Ecto neural progenitor cell (in vitro differentiated cells): ENCODE data around the gene STAG1.
"Not testable (repeated sequence)": the region's sequence is repeated elsewhere in the genome, so short reads cannot be mapped to it uniquely, and the experiment has no call there.

Source experiments
- DNase-seq: peaks from one replicate; pipeline ENCODE4 v3.0.0-alpha.2; 2018; ENCODE audit warnings: low spot score

The STAG1 gene

DNA sequence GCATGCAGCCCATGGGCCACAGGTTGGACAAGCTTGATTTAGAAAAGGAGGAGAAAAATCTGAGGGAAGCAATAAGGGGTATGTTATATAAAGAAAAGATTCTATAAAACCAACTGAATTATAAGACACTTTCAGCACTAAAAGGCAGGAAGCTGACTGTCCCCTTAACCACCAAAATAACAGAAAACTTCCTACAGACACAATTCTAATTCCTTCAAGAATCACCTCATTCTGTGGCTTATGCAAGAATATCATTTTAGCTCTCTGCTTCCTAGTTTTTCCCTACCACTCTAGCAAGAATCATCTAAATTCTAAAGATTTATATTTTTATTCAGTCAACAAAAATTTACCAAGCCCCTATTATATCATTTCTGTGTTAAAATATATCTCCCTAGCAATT, 6.3 kb downstream of the STAG1 start:
- DNase-seq, result no peak

DNA sequence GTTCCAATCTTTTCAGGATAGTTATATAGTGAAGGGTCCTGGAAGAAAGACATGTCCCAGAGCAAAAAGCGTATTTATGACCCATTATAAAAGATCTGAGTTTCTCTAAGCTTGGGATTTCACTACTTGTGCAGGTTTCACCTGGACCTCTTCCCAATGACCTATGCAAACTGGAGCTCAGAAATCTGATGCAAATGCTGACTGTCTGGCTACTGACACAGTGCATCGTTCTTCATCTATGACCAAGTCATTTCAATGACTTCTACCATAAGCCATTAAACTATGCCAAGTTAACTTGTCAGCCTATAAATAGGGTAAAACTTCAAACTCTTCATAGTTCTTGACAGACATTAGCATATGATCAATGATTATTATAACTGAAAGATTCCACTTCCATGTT, 11.1 kb downstream of the STAG1 start:
- DNase-seq, result no peak

DNA sequence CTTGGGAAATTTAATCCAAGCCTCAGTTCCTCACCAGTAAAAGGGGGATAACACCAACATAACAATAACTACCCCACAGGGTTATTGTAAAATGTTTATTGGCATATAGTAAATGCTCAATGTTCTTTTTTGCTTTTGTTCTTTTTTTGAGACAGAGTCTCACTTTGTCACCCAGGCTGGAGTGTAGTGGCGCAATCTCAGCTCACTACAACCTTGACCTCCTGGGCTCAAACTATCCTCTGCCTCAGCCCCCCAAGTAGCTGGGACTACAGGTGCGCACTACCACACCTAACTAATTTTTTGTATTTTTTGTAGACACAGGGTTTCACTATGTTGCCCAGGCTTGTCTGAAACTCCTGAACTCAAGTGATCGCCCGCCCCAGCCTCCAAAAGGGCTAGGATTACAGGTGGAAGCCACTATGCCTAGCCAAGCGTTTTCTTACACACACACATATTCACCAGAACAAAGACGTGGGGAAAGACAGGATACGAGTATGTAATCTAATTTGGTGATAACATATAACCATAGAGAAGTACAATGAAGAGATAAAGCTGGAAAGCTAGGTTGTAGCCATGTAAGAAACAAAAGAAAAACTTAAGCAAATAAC, 11.7 kb downstream of the STAG1 start:
- no peak for DNase-seq

DNA sequence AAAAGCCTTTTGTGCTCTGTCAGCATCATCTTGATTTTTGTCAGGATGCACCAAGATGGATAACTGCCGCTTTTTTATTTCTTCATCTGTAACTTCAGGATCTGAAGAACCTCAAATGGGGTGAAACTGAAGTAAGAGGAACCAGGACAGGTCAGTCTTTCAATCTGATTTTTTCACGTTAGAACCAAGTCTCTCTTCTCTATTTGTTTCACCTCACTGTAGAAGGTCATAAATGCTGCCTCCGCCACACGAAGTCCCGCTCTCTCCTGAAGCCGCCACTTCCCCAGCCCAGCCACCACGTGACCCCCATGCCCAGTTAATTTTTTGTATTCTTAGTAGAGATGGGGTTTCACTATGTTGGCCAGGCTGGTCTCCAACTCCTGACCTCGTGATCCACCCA, 15.2 kb downstream of the STAG1 start:
- not testable (repeated sequence) for DNase-seq

DNA sequence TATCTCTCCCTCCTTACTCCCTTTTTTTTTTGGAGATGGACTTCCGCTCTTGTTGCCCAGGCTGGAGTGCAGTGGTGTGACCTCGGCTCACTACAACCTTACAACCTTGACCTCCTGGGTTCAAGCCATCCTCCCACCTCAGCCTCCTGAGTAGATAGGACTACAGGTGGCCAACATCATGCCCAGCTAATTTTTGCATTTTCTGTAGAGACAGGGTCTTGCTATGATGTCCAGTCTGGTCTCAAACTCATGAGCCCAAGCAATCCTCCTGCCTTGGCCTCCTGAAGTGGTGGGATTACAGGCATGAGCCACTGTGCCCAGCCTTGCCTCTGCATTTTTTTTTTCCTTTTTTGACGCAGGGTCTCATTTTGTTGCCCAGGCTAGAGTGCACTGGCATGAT, 17.1 kb downstream of the STAG1 start:
- DNase-seq, result no peak

DNA sequence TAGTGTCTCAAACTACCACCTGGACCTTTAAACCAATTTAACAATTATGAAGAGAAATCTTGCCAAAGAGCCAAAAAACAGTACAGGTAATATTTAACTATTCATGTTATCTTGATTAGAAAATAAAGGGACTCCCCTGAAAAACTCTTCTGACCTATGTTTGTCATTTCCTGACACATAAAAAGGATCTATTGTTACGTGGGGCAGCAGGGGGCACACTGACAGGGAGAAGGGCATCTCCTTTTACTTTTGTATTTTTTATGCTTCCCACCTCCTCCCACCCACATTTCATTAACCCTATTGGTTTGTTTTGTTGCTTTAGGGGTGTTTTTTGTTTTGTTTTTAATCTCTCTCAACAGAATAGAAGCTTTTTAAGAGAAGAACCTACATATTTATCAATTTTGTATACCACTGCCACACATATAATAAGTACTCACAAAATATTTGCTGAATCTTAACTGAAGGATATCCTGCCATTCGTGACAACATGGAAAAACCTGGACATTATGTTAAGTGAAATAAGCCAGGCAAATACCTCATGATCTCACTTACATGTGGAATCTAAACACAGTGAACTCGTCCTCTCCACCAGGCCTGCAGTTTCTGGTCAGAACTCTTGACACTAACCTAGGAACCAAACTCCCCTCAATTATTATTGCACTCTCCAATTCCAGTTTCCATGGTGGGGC, 17.7 kb downstream of the STAG1 start:
- no peak for DNase-seq

DNA sequence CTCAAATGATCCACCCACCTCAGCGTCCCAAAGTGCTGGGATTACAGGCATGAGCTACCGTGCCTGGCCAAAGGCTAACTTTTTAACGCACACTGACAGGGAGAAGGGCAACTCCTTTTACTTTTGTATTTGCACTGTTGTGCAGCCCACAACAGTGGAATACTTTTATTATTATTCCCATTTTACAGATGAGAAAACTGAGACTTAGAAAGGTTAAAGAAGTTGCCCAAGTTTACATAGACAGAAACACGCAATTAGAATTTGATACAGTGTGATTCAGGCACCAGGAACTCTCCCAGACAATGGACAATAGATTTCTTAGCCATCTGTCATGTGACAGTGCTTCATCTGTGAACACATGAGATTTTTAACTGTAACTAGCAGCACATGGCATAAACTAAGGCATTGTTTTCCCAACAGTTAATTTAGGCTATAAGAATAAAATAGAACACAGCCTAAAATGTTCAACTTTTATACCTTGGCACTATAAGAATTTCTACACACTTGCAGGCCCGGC, 18.8 kb downstream of the STAG1 start:
- DNase-seq, result no peak

DNA sequence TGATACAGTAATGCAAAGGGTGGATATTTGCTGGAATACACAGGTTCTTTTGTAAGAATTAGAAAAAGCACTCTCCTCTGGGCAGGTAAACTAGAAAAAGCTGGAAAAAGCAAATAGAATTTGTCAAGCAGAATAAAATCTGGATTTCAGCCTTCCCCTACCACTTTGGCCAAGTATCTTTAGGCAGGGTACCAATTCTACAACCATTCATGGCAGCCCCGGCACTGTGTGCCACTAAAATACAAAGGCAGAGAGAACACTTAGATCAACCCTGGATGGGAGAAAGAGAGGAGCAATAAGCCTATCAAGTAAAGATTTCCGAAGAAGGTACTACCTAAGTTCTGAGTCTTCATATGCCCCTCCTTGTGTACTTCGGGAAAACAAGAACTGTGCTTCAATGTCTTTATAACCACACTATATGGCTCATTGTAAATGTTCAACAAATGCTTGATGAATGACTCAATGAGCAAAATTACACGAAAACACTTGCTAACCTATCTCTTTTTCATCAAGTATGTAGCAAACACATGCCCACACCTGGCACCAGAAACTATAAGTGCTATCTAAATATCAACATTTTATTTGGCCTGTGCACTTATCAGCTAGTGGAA, 20.8 kb downstream of the STAG1 start:
- DNase-seq, result no peak

DNA sequence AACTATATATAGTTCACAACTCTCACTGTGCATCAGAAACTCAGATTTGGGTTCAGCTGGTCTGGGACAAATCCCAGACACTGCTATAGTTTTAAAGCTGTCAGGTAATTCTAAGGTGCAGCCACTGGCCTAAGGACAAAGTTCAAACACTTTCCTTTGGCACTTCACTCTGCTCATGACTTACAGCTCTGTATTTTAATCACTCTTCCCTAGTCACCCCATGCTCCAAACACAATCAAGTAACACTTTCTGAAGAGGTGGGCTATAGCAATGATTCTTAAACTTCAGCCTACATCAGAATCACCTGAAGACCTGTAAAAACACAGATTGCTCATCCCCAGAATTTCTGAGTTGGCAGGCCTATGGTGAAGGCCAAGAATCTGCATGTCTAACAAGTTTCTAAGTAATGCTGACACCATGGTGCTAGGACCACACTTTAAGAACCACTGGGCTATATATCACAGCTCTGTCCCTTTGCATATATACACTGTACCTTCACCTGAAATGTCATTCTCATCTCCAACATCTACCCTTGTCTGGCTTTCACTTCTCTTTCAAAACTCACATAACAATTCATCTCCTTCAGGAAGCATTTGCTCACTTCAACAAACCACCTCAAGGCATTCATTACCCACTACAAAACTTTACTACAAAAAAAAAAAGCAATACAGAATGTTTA, 21.4 kb downstream of the STAG1 start:
- DNase-seq, result no peak

DNA sequence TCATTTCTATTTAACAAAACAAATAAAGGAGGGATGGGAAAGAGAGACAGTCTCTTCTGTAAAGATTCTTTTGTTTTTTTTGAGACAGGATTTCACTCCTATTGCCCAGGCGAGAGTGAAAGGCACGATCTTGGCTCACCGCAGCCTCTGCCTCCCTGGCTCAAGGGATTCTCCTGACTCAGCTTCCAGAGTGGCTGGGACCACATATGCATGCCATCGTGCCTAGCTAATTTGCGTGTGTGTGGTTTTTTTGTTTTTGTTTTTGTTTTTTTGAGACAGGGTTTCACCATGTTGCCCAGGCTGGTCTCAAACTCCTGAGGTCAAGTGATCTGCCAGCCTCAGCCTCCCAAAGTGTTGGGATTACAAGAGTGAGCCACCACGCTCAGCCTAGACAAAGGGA, 23.3 kb downstream of the STAG1 start:
- no peak for DNase-seq

DNA sequence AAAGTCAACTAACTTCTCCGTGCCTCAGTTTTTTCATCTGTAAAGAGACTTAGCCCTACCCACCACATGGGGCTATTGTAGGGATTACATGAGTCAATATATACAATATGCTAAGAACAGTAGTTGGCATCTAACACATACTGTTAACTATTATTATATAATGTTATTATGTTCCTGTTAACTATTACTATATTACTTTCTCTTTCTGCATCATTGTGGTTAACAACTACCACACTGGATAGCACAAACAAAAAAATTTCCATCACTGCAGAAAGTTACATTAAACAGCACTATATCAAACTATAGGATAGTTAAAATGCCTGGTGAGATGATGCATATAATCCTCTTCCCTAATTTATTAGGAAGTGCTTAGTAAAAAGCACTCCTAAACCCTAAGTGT, 23.7 kb downstream of the STAG1 start:
- DNase-seq, result no peak

DNA sequence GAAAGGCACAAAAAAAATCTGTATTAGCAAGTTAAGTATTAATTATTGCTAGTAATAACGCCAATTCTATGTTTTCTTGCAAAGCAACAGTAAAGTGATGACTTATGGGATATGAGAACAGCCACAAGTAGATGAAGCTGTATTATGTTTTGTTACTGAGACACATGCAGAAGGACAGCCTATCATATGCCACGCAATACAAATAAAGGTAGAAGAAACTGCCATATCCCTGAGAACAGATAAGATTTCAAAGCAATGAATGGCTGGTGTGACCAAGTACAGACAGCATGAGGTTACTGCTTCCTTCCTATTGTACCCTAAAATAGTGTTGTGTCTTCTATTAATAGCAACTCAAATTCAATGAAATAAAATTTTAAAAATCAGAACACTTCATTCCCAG, 26.7 kb downstream of the STAG1 start:
- no peak for DNase-seq

DNA sequence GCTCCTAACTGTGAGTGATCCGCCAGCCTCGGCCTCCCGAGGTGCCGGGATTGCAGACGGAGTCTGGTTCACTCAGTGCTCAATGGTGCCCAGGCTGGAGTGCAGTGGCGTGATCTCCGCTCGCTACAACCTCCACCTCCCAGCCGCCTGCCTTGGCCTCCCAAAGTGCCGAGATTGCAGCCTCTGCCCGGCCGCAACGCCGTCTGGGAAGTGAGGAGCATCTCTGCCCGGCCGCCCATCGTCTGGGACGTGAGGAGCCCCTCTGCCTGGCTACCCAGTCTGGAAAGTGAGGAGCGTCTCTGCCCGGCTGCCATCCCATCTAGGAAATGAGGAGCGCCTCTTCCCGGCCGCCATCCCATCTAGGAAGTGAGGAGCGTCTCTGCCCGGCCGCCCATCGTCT, 29.3 kb downstream of the STAG1 start:
- not testable (repeated sequence) for DNase-seq

DNA sequence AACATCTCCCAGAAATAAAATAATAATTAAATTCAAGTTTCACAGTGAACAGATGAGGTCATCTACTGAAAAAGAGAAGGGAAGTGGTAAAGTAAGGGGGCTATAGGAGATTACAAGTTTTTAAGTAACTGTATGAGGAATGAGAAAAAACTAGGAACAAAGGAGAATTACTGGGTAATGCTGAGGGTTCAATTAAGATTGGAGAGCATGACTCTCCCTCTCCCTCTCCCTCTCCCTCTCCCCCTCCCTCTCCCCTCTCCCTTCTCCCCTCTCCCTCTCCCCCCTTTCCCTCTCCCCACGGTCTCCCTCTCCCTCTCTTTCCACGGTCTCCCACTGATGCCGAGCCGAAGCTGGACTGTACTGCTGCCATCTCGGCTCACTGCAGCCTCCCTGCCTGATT, 29.8 kb downstream of the STAG1 start:
- DNase-seq, result not testable (repeated sequence)

DNA sequence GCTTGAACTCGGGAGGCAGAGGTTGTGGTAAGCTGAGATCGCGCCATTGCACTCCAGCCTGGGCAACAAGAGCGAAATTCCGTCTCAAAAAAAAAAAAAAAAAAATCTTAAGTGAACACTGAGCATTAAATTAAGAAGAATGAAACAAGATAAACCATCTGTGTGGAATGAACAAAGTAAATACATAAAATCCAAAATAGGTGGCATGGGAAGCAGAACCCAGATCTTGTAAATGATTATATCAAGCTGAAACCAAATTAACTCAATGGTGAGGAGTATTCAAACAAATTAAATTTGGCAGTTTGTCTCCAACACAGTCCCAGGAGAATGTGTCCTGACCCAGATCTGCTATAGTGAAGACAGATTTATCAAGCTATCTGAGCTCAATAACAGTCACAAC, 32.1 kb downstream of the STAG1 start:
- no peak for DNase-seq

DNA sequence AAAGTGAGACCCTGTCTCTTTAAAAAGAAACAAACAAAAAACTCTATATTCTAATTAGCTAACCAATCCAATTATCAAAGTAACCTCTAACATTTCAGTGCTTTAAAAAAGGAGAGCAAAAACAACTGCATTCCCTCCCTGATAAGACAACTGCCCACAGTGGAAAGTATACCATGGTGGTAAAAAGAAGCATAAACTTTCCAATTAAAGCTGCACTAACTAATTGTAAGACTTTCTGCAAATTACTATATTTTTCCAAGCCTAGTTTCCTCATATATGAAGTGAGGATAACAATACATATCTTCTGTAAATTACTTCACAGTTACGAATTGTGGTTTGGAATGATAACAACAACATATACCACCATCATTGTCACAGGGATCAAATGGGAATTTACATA, 35.5 kb downstream of the STAG1 start:
- DNase-seq, result no peak

DNA sequence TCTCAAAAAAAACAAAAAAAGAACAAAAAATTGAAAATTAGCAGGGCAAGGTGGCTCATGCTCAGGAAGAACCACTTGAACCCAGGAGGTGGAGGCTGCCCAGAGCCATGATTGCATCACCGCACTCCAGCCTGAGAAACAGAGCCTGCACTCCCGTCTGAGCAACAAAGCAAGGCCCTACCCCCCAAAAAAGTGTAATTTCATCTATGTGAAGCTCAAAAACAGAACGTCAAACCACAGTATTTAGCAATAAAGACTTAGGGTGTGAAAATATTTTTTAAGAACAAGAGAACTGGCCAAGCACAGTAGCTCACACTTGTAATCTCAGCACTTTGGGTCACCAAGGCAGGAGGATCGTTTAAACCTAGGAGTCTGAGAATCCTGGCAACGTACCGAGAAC, 38.2 kb downstream of the STAG1 start:
- no peak for DNase-seq

DNA sequence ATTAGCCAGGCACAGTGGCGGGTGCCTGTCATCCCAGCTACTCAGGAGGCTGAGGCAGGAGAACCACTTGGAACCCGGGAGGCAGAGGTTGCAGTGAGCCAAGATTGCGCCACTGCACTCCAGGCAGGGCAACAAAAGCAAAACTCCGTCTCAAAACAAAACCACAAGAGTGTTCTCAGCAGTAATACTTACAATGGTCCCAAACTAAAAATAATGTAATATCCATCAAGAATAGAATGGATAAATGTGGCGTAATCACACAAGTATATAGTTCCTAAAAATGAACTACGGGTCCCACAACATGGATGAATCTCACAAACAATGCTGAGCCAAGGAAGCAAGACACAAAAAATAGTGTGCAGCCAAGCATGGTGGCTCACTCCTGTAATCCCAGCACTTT, 39.2 kb downstream of the STAG1 start:
- no peak for DNase-seq

DNA sequence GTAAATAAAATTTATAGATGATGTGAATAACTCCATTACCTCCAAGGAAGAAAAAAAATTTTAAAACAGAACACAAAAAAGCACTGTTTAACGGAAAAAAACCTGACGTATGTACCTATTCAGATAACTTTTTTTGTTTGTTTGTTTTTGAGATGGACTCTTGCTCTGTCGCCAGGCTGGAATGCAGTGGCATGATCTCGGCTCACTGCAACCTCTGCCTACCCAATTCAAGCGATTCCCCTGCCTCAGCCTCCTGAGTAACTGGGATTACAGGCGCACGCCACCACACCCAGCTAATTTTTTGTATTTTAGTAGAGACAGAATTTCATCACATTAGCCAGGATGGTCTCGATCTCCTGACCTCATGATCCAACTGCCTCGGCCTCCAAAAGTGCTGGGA, 40.3 kb downstream of the STAG1 start:
- not testable (repeated sequence) for DNase-seq

DNA sequence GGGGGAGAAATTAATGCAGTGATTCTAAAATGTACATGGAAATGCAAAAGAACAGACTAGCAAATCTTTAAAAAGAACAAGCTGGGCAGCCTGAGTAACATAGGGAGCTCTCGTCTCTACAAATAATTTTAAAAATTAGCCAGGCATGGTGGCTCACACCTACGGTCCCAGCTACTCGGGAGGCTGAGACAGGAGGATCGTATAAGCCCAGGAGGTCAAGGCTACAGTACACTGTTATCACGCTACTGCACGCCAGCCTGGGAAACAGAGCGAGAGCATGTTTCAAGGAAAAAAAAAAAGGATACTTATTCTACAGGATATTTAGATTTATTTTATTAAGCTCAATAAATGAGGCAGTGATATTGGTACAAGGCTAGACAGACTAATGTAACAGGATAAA, 40.9 kb downstream of the STAG1 start:
- no peak for DNase-seq

DNA sequence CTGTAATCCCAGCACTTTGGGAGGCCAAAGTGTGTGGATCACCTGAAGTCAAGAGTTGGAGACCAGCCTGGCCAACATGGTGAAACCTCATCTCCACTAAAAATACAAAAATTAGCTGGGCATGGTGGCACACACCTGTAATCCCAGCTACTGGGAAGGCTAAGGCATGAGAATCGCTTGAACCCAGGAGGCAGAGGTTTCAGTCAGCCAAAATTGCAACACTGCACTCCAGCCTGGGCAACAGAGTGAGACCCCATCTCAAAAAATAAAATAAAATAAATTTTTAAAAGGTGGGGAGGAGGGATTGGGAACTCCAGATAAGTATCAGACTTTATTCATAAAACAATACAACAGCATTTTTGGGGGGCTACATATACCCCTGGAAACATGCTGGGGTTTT, 42.4 kb downstream of the STAG1 start:
- DNase-seq, result not testable (repeated sequence)

DNA sequence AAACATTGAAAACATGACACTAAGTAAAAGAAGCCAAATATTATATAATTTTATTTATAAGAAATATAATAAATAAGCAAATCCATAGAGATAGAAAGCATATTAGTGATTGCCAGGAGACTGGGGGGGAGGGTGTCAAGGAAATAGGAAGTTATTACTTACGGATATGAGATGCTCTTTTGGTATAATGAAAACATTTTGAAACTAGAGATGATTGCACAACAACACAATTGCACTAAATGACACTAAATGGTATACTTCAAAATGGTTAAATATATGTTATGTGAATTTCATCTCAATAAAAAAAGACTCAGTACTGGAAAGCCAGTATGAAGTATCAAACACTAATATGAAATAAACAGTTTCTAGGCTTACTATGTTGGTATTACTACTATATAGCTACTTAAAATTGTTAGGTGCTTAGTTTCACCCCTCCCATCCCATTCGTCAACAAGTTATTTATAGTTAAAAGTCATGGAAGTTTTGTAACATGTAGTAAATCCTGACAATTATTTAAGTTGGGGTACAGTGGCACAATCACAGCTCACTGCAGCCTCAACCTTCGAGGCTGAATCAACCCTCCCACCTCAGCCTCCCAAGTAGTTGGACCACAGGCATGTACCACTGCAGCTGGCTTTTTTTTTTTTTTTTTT, 43.7 kb downstream of the STAG1 start:
- no peak for DNase-seq
